ENCODE data around the gene ERC2.
A peak's percentile ranks its signal among the peaks of the same experiment; 100 is the strongest.

Gene ERC2

DNA sequence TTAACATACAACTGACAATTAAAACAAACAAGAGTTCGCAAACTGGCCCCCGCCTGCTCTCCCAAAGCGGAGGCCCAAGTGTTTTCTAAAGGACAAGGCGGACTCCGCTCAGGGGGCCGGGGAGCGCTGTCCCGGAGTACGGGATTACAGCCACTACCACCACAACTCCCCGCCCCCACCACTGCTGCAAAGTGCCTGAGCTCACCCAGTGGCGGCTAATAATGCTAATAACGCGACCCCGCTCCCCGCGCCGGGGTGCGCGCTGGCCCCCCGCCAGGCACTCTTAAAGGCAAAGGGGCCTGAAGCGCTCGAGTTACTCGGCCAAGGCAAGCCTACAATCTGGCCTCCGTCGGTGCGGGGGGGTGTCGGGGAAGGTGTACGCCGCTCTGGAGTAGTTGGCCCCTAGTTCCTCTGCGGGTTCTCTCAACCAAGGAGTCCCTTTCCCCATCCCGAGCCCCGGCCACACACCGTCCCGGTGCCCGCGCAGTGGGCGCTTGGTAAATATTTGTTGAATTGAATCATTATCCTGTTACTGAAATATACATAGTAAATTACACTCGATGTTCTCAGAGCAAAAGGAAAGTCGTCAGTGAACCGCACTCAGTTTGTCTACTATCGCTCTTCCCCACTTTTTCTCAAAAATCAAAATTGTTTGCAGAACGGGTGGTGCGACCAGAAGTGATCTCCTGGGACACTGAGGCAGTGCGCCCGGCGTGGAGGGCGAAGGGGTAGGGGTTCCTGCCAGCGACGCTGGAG, 982.0 kb downstream of the ERC2 start:
- DNase-seq (ENCODE audit: low read depth, low spot score): no peak
- H3K4me3 ChIP-seq (ENCODE audit: low read length): no peak overlapping the region

DNA sequence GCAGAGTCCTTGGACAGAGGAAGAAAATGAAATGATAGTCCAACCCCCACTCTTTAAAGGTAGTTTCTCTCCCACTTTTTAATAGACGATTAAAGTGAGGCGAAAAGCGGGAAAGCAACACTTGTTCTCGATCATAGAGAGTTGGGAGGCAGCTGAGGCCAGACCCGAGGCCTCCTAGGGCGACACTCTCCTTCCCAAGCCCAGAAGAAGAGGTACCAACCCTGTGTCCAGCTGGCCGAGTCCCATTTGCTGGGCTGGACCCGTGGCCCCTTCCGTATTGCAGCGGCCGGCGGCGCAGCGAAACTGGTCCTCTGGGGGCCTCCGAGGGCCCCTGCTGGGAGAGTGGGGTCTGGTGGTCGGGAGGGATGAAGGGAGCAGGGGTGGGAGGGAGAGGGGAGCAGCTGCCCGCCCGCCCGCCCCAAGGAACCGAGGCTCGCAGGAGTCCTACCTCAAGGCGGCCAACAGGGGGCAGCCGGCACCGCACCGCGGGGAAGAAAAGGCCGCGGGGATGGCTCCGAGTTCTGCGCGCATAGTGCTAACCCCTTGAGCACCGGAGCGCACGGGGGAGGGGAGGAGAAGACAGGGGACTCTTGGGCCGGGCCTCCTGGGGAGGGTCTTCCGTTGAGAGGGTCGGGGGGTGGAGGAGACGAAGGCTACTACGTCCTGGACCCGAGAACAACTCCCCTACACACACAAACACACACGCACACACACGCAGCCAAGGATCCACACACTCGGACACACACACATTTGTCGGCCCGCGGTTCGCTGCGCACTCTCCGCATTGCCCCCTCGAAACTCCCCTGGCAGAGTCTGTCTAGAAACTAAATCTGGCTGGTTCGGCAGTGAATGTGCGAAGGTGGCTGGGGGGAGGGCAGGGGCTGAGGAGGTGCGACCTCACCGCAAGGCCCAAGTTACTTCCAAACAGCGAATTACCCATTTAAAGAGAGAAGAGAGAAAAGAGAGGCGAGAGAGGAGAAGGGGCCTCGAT, 983.2 kb downstream of the ERC2 start:
- H3K4me3 ChIP-seq (ENCODE audit: low read length): no peak overlapping the region
- DNase-seq (ENCODE audit: low read depth, low spot score): peak; percentile 31

DNA sequence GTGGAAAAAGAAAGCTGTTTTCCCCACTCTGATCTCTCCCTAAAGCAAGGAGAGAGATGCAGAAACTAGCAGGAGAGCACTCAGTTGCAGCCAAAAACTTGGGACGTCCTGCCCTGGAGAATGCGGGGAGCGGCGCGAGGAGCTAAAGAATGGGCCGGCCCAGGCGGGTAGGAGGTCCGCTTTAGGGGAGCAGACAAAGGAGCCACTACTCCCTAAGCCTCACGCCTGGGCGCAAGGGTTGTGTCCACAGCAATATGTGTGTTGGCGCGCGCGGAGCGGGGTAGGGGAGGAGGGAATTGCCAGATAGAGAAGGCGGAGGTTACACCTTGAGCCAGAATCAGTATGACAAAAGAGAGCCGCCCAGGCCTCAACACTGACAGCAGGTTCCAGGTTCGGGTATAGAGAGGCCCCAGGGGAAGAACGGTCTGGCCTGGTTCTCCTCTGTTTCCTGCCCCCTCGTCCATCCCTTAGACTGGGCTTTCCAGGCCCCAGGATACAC, 984.0 kb downstream of the ERC2 start:
- no peak overlapping the region for H3K4me3 ChIP-seq (ENCODE audit: low read length)
- DNase-seq (ENCODE audit: low read depth, low spot score): no peak

- H3K4me3 ChIP-seq (ENCODE audit: low read length): no peak overlapping the region
- no peak for DNase-seq (ENCODE audit: low read depth, low spot score)
Measured at GRCh38 chr3:55483196-55484095, 984.8 kb downstream of the ERC2 start.

DNA sequence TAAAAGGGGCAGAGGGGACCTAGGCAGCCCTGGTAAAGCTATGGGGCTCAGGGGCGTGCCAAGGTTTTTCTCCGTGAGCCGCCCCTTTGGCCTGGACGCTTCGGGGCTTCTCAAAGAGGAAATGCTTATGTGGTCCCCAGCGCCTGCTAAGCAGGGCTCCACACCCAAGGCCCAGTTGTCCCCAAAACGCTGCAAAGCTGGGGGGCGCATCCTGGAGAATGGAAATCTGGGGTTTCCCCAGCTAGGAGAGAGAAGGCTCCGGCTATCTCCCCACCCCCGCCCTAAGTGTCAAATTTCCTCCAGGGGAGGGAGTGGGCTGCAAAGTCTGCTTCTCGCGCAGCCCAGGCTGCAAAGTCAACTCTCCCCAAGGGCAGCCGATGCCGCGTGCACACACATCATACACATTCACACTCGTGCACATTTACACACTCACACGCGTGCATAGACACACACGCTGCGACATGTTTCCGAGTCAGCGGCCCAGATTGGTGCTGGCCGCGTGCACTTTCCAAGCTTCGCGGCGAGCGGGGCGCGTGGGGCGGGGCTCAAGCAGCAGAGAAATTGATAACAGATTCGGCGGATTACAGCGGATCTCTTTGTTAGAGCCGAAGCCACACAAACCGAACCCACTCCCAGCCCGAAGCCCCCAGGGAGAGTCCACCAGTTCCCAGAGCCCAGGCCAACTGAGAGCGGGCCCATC, 985.6 kb downstream of the ERC2 start:
- H3K4me3 ChIP-seq (ENCODE audit: low read length): no peak overlapping the region
- DNase-seq (ENCODE audit: low read depth, low spot score): no peak

DNA sequence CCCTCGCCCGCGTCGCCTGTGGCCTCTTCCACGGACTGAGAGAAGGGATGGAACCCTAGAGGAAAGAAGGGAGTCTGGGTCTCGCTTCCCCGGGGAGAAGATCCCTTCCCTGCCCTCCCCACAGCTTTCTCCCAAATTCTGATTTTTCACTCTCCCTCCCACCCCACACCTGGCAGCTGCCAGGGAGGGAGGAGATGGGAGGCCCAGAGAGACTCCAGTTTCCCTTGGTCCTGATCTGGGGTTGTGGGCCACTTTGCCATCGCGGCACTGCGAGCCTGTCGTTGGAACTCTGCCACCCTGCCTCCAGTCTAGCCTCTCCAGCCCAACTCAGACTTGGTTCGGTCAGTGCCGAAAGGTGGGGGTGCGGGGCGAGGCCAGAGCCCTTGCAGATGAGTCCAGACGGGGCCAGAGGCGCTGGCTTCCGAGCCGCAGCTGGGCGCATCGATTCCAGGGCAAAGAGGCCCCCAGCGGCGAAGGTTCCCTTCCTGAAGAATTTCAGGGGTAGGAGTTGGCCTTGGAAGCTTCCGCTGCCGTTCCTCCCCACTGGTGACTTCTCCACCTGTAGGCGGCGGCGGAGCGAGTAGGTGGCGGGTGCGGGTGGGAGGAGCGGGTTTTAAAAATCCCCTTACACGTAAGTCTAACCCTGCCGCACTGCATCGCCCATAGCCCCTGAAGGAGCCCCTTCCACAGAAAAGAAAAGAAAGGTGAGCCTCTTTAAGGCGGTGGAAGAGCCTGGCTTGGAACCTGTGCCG, 986.3 kb downstream of the ERC2 start:
- H3K4me3 ChIP-seq (ENCODE audit: low read length): no peak overlapping the region
- no peak for DNase-seq (ENCODE audit: low read depth, low spot score)

- DNase-seq (ENCODE audit: low read depth, low spot score): no peak
- H3K4me3 ChIP-seq (ENCODE audit: low read length): no peak overlapping the region
Measured at GRCh38 chr3:55480911-55481743, 987.1 kb downstream of the ERC2 start.

- DNase-seq (ENCODE audit: low read depth, low spot score): no peak
- H3K4me3 ChIP-seq (ENCODE audit: low read length): no peak overlapping the region
Measured at GRCh38 chr3:55477306-55478303, 990.7 kb downstream of the ERC2 start.

GRCh38 chr3:55476515-55476914, 991.8 kb downstream of the ERC2 start:
- no peak overlapping the region for H3K4me3 ChIP-seq (ENCODE audit: low read length)
- no peak for DNase-seq (ENCODE audit: low read depth, low spot score)

DNA sequence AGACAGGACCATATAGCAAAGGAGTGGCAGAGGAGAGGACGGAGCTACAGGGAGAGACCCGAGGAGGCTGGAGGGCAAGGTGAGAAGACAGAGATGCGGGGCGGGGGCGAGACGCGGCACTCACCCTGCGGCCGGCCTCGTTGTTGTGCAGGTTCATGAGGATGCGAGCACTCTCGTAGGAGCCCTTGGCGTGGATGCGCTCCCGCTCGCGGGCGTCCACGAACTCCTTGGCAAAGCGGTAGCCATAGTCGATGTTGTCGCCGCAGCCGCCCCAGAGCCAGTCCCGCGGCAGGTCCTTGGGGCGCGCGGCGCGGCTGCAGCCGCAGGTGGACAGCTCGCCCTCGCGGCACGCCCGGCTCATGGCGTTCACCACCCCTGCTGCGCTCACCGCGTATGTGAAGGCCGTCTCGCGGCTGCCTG, 994.0 kb downstream of the ERC2 start:
- DNase-seq (ENCODE audit: low read depth, low spot score): no peak
- no peak overlapping the region for H3K4me3 ChIP-seq (ENCODE audit: low read length)

- H3K4me3 ChIP-seq (ENCODE audit: low read length): no peak overlapping the region
Measured at GRCh38 chr3:55473788-55474187, 994.5 kb downstream of the ERC2 start.

DNA sequence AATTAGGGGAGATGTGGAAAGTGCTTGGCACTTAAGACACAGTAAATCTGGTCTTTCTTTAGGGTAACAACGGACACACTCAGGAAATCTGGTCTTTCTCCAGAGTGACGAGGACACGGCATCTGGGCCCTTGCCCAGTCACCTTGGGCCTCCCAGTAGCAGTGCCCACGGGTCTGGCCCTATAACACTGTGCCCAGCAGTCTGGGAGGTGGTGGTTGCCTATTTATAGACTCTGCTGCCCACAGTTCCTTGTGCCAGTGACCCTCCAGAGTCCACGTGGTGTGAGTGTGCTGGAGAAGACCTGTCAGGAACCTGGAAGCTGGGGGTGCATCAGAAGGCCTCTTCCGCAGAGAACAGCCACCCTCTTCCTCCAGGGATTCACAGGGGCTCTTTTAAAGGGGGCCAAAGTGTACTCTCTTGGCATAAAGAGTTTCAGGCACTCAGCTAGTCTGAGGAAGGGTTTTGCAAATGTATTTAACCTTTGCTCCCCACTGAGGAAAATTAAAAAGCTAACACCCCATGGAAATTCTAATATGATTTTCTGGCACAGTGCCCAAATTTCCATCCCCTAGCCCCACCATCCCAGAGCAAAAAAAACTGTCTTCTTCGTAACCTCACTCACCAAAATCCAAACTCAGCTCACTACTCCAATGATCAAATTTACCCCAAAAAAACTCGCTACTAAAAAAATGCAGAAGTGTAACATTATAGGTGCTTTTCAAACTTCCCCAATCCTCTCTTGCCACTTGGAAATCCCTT, 996.6 kb downstream of the ERC2 start:
- no peak overlapping the region for H3K4me3 ChIP-seq (ENCODE audit: low read length)
- DNase-seq (ENCODE audit: low read depth, low spot score): no peak

More at GRCh38 chr3:55473788-55474187, 994.5 kb downstream of the ERC2 start:
- DNase-seq (ENCODE audit: low read depth, low spot score): no peak

GRCh38 chr3:55471084-55471483, 997.2 kb downstream of the ERC2 start:
- DNase-seq (ENCODE audit: low read depth, low spot score): no peak
- H3K4me3 ChIP-seq (ENCODE audit: low read length): no peak overlapping the region

GRCh38 chr3:55469957-55470526, 998.2 kb downstream of the ERC2 start:
- H3K4me3 ChIP-seq (ENCODE audit: low read length): no peak overlapping the region
- no peak for DNase-seq (ENCODE audit: low read depth, low spot score)

DNA sequence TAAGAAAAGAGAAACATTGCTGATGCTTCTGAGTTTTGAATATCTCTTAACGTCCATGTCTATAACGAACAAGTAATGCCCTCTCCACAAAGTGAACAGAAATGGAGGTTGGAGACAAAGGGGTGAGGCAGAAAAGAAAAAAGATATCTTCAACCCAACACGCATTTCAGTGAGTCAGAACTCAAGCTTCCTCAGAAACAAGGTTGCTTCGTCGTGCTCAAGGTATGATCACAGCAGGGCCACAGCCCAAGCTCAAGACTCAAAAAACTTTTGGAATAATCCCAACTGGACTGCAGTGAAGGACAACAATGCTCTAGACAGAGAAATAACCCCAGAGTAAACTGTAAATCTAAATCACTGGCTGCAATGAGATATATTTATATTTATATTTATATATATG, 1000.0 kb downstream of the ERC2 start:
- DNase-seq (ENCODE audit: low read depth, low spot score): no peak
- H3K4me3 ChIP-seq (ENCODE audit: low read length): no peak overlapping the region
